Activated T-helper 1 cell treated with Interleukin-2 at 50 U/mL for 16 hours (primary cell): ENCODE data around the gene CAPN10.
"Not testable (repeated sequence)": the region's sequence is repeated elsewhere in the genome, so short reads cannot be mapped to it uniquely, and the experiment has no call there.

Experiments
- DNase-seq: peaks from one replicate; pipeline ENCODE4 v3.0.0-alpha.2; 2020; ENCODE audit warnings: low read depth

CAPN10 gene

DNA sequence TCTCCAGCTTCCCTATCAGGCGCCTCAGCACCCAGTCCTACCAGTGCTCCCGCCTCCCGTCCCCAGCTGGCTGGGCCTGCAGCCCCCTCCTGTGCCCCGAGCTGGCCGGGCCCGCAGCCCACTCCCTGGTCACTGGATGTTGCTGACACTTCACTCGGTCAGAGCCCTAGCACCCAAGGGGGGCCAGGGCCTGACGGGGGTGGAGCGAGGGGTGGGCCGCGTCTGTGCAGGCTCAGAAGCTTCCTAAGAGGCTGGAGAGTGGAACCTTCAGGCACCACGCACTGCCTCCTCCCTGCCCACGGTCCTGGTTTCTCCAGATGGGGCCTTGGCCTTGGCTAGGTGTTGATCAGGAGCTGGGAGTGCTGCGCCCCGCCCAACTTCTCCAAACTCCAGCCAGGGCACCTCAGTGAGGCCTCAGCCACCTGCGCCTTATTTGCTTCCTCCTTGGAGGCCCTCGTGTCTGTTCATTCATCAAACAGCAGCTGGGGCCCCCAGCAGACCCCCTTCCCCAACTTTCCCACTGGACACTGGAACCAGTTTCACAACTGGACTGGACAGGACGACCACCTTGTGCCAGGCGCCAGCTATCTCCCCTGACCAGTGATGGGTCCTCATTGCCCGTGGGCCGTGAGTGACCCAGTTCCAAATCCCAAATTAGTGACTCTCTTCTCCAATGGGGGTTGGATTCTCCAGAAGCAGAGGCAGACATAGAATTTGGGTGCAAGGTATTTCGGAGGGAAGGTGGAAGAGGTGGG is 16.7 kb downstream of the CAPN10 start:
- no peak for DNase-seq

DNA sequence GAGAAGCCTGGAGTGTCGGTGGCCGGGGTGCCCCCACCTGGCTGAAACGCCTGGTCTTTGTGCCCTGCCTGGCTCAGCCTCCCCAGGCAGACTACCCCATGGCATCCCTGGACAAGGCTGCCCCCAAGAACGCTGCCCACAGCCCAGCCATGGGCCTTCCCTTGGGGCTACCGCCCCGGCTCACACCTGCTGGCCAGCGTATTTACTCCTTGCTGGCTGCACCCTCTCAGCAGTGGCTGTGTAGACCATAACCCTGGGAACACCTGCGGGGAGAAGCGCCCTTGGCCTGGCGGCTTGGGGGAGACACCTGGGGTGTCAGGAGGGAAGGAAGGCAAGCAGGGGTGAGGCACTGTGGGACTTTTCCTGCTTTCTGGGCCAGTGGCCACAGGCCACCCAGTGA is 17.3 kb downstream of the CAPN10 start:
- DNase-seq = no peak

DNA sequence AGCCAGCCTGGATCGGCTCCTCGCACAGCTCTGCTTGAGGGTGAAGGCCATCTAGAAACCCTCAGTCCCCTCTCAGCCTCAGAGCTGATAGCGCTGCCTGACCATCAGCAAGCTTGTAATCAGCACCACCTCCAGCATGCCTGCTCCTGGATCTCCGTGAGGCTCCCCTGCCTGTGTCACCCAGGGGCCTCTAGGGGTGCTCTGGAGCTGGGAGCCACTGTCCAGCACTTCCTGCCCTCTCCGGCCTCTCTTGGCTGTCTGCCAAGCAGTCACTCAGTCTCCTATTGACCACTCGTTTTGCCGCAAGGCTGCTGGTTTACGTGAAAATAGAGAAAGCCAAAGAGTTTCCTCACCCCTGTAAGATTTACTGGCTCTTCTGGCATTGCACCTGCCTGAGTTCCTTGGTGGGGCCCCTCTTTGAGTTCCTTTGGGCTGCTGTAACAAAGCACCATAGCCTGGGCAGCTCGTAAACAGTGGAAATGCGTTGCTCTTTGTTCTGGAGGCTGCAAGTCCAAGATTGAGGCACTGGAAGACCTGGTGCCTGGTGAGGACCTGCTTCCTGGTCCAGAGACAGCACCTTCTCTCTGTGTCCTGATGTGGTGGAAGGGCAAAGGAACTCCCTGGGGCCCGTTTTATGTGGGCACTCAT is 17.9 kb downstream of the CAPN10 start:
- no peak for DNase-seq

DNA sequence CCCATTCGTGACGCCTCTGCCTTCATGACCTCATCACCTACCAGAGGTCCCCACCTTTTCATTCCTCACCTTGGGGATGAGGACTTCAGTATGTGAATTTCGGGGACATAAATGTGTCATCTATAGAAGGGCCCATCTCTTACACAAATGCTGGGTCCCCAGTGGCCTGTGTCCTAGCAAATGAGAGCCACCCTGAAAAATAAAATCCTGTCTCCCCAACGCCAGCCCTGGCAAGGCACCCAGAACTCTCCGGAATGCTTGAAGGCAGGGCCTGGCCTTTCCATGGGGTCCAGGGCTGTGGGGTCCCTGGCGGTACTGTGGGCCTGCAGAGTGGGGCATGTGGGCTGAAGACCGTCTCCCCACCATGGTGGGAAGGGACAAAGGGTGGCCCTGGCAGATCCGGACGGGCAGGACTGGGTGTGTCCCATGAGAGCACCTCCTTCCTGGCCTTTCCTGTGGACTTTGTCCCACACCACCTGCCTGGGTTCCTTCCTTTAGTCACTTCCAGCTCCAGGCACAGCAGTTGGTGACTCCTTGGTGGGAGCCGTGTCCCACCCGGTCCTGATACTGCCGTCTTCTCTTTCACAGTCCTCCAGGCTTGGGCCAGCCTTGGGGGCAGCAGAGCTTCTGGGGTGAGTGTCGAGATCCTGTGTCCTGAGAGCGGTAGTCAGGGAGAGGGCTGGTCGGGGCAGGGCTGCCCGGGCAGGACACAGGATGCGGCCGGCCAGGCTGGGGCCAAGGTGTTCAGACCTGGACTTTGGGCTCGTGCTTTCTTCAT is 18.6 kb downstream of the CAPN10 start:
- DNase-seq = no peak

DNA sequence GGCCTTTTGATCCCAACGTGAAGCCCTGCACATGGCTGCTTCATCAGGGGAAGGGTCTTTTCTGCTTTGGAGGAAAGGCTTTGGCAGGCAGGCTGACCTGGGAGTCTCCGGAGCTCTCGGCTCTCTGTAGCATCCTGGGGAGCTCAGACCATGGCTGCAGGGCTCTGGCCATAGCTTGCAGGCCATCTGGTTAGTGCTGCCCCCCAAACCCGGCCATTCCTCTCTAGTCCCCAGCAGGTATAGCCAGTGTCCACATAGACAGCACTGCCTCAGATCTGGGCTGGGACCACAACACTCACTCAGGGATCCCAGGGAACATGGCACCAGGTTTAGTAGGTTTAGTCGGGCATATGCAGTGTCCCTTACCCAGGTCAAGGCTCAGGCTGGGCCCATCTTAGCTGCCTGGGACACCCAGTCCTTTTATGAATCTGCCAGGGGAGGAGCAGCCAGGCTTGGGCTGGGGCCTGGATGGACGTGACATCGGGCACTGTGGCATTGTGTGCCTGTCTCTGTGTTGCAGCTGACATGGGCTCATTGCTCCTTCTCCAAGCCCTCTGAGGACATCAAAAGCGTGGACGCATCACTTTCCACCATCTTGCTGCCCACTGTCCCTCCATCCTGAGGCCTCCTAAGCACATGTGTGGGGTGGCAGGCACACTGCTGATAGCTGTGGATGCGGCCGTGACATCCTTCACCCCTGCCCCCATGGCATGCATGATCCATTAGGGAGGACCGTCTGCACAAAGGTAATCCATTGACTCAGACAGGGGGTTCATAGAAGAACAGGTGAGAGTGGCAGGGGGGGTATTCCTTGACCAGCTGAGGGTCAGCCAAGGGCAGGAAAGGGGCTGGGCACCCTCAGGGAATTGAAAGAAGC is 19.6 kb downstream of the CAPN10 start:
- DNase-seq = no peak

DNA sequence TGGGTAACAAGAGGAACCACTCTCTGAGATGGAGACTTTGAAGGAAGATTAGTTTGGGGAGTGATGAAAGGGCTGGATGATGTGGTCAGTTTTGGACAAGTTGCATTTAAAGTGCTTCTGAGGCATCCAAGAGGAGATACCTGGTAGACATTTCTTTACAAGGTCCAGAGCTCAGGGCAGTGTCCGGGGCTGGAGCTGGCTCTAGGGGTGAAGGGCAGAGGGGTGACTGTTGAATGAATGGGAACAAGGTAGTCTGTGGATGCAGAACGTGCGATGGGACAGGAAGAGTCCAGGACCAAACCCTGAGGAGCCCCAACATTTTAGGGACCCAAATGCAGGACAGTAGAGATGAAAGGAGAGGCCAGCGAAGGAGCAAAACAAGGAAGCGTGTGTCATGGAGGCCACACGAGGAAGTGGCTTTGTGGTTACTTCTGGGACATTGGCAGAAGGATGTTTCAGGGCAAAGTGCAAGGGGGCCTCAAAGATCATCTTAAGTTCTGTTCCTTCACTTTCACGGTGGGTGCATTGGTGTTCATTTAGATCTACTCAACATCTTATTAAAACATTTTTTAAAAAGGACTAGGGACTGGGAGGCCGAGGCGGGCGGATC is 25.2 kb downstream of the CAPN10 start:
- DNase-seq = no peak

DNA sequence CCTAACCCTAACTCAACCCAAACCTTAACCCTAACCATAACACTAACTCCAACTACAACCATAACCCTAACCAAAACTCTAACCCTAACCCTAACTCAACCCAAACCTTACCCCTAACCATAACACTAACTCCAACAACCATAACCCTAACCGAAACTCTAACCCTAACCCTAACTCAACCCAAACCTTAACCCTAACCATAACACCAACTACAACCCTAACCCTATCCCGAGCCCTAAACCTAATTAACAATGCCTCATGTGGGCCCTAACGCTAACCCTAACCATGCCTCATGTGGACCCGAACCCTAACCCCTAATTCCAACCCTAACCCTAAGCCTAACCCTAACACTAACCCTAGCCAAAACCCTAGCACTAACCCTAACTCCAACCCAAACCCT is 27.2 kb downstream of the CAPN10 start:
- no peak for DNase-seq

DNA sequence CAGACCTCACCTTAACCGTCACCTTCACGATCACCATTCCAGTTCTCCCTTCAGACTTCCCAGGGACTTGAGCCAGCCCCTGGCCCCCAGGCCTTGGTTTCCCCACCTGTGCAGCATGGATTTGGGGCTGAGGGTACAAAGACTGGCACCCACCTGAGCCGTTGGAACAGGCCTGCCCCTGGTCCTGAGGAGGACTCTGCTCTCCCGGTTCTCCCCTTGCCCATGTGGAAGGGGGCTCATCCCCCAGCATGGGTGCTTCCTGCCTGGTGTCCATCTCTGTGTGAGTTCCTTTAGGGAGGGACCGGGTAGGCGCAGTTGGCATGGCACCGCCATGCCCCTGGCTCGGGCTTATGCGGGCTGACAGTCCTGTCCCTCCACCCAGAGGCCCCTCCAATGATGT is 27.9 kb downstream of the CAPN10 start:
- DNase-seq = no peak

DNA sequence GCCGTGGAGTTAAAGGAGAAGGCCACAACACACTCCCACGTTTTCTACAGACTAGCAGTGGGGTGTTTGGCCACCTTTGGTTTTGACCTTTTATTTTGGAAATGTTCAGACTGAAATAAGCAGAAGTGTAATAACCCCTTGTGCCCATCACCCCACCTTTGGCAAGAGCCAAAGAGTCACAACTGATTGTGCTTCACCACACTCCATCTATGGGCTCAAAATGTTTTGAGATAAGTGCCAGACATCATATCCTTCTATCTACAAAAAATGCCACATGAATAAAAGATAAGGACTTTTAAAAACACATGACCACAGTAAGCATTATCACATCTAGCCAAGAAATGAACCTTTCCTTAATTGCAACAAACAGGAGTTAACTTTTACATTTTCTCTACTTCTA is 28.9 kb downstream of the CAPN10 start:
- no peak for DNase-seq

DNA sequence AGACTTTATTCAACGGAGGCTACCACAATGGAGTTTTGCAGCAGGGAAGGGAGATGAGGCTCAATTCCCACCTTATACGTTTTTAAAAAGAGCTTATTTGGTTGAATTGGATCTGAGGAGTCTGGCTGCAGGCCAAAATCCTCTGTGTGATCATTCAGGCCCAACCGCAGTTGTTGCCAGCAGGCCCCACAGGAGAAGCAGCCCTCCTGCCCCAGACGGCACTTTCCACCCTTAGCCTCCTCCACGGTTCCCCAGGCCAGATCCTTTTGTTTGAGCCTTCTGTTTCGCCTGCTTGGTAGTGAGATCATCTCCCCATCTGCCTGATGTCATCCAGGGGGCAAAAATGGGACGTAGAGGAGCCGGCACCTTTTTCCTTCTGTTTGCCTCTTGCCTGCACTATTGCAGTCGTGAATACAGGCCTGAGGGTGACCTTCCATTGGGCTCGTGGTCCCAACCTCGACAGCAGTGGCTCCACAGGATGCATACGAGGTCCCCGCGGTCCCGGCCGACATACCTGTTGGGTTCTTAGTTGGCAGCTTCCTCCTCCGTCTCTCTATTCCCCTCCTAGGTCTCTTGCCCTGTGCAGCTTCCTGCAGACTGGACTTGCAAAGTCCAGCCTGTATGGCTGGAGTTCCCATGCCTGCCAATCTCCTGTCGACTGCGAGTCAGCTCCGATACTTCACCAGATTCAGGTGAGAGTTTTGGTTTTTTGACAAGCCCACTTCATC is 29.4 kb downstream of the CAPN10 start:
- DNase-seq = no peak

DNA sequence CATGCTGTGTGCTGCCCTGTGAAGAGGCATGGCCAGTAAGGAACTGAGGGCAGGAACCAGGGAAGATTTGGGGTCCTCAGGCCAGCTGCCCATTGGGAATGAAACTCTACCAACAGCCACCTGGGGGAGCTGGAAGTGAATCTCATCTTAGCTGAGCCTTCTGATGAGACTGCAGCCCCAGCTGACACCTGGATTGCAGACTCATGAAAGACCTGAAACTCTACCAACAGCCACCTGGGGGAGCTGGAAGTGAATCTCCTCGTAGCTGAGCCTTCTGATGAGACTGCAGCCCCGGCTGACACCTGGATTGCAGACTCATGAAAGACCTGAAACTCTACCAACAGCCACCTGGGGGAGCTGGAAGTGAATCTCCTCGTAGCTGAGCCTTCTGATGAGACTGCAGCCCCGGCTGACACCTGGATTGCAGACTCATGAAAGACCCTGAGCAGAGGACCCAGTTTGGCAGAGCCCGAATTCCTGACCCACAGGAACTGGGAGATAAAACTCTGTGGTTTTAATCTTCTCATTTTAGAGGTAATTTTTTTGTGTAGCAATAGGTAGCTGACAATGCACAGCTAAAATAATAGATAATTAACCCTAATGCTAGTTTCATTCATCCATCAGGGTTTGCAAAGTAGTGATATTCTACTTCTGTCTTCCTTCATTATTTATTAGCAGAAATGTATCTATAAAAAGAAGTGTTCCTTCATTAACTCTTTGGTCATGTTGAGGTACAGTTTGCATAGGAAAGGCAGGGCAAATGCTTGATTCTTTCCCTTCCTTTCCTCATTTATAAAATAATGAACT is 30.5 kb downstream of the CAPN10 start:
- not testable (repeated sequence) for DNase-seq

DNA sequence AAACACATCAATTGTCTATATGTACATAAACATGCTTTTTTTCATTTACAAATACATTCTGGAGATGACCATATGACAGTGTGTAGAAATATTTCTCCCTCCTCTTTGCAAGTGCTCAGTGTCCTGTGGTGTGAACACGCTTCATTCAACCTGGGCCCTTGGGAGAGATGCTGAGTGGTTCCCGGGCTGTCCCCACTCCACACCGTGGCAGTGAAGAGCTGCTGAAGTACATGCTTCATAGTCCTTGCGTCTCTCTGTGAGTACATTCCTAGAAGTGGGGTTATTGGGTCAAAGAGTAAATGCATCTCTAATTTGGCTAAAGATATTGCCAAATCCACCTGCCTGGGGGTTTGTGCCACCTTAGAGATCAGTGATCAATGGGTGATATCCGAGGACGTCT is 32.2 kb downstream of the CAPN10 start:
- DNase-seq = no peak

DNA sequence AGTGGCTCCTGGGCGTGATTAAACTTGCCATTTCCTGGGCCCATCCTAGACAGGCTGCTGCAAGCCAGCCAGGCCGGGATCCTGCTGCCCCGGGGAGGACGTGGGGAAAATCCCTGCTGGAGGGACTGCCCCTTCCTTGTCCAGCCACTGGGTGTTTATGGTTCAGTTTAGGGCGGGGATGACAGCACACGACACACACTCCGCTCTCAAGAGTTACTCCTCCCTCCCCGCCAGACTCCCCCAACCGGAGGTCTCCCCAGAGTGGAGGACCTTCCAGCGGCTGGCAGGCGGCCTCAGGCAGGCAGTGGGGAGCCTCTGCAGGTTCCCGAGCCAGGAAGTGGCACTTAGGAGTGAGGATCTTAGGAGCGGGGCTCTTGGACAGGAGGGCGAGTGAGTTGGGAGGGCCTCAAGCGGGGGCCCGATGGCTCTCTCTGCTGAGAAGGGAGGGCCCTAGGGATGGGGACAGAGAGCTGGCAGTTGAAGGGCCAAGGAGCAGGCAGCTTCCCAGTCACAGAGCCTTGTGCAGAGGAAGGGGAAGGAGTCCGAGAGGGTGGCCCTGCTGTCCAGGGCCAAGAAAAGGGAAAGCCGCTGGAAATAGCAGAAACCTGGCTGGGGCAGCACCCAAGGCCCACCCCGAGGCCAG is 33.1 kb downstream of the CAPN10 start:
- no peak for DNase-seq

DNA sequence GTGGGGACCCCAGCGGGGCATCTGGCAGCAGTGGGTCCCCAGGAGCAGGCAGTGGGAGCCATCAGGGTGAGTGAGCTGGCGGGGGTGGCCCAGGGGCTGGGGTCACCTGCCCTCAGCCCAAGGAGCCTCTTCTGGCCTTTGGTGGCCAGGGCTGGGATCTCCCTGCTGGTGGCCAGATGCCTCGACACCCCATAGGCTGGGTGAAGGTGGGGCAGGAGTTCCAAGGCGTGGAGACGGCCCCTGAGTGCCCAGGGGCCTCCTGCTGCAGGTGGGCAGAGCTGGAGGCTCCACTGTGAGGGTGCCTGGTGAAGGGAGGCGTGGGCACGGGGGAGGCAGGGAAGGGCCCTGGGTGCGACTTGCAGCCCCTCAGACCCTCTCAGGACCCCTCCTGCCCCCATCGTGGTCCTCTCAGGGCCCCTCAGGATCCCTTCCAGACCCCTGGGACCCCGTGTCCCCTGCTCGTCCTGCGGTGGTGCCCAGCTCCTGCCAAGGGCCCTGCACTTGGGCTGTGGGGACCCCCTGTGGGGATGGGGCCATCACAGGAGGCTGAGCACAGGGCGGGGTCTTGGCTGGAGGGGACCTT is 33.7 kb downstream of the CAPN10 start:
- DNase-seq = no peak

DNA sequence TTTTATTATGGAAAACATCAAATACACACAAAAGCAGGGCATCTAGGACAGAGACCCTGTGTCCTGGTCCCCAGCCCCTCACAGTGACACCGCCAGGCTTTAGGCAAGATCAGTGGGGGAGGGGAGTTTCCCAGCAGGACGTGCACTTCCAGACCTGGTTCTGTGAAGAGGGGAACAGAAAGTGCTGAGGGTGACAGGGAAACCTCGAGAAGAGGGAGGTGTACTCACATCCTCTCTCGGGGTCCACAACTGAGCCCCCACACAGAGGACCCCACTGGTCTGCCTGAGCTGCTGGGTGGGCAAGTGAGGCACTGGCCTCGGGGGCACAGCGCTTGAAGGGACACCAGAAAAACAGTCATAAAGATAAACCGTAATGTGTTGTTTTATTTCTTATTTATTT is 34.3 kb downstream of the CAPN10 start:
- DNase-seq = no peak

DNA sequence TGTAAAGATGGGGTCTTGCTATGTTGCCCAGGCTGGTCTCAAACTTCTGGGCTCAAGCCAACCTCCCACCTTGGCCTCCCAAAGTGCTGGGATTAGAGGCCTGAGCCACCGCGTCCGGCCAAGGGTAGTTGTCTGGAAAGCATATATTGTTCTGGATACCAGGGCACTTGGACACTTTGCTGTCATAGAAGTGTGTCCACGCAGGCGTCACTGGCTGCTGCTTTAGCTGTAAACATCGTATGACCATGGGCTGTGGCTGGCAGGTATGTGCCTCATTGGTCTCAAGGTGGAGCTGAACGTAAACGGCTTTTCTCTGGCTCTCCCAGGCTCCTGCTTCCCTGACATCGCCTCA is 35.5 kb downstream of the CAPN10 start:
- no peak for DNase-seq

DNA sequence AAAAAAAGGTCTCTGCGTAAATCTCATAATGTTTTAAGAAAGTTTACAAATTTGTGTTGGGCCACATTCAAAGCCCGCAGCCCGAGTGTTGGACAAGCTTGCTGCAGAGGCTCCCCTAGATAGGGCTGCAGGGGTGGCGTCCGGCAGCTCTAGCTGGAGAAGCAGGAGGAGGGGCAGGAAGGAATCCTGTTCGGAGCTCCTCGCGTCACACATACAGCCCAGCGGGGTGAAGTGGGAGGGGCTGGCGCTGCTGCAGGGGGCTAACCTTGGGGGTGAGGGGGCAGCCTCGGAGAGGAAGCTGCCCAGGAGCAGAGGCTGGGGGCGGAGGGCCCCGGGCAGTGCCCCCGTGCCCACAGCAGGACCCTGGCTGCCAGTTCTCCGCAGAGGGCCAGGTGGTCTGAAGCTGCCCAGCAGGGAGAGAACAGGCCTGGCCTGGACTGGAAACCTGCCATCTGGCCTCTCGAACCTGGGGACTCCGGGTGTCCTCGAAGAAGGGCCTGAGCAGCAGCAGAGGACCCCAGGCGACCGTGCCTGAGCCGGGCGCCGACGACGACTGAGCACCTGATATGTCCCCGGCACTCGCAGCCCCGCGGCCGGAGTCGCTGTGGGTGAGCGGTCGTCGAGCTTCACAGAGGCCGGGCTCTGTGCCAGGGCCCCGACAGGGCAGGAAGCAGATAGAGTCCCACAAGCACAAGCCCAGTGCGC is 36.1 kb downstream of the CAPN10 start:
- DNase-seq = peak; percentile 53

DNA sequence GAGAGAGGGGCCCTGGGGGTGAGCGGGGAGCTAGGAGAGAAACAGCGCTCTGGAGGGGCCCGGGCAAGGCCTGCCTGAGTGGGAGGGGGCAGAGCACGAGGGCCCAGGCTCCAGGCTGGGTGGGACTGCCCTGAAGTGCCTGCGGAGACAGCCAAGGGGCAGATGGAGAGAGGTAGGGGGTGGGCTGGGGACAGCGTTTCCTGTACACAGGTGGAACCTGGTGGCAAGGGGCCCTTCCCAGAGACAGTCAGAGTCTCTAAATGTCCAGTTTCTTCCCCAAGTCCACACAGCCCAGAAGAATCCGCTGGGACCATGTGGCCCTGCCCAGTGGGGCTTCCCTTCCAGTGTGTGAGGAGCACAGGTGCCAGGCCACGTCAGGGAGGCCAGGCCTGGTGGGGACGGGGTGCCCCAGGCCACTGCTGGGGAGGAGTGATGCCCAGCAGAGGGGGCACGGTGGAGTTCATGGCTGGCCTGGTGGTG is 37.0 kb downstream of the CAPN10 start:
- DNase-seq = no peak
